Prostate gland (tissue), 2 donors: ENCODE data around the gene CCR9.

ENCODE experiments used
- POLR2A ChIP-seq: fragments of 450-650 bp; IDR thresholded peaks from one replicate; pipeline ENCODE4 v1.6.1; 2016; ENCODE audit warnings: antibody characterized with exemption, mild to moderate bottlenecking
- POLR2AphosphoS5 ChIP-seq: sonication (generic); formaldehyde crosslinking; IDR thresholded peaks from one replicate; pipeline ENCODE4 v1.6.1; 2017; ENCODE audit warnings: antibody characterized with exemption
- TF ChIP-seq, protein P1 (sequence below), 4 experiments: fragments of 200-600 bp in 2 of 4; fragments of 450-650 bp in 2 of 4; sonication (generic) in 2 of 4; IDR thresholded peaks; 1 replicate in 3 of 4; 2 replicates in 1 of 4; pipeline ENCODE4 v1.5.1; 2016 to 2019; ENCODE audit warnings: antibody characterized with exemption in 4 of 4, mild to moderate bottlenecking in 2 of 4, moderate library complexity in 2 of 4

DNA sequence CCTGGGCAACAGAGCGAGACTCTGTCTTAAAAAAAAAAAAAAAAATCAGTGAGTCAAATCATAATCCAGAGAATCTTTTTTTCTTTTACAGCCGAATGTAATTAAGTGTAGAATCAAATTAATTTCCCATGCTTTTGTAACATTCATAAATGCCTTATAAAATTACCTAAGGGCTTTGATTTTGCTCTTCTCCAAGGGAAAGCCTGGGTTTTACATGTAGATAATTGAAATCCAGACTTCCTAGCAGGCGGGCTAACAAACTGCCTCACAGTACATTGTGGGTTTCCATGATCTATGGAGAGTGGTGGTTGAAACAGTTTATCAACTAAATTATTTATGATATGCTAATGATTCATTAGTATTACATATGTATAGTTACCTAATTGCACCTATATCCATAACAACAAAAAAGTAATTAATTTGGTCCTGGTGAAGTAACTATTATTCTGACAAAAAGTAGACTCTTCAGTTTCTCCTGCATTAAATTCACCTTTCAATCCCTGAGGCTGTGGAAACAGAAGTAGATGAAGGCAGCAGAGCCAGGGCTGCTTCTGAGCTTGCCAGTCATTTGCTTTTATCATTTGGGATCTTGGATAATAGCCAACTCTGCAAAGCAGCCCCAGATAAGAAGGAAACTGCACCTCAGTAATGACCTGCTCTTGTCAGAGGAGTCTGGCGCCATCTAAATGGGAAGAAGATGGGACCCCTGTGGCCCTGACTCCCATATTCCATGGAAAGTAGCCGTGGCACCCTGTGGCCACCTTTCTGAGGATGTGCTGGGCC is 9.5 kb downstream of the CCR9 start:
- TF ChIP-seq, protein P1, sequence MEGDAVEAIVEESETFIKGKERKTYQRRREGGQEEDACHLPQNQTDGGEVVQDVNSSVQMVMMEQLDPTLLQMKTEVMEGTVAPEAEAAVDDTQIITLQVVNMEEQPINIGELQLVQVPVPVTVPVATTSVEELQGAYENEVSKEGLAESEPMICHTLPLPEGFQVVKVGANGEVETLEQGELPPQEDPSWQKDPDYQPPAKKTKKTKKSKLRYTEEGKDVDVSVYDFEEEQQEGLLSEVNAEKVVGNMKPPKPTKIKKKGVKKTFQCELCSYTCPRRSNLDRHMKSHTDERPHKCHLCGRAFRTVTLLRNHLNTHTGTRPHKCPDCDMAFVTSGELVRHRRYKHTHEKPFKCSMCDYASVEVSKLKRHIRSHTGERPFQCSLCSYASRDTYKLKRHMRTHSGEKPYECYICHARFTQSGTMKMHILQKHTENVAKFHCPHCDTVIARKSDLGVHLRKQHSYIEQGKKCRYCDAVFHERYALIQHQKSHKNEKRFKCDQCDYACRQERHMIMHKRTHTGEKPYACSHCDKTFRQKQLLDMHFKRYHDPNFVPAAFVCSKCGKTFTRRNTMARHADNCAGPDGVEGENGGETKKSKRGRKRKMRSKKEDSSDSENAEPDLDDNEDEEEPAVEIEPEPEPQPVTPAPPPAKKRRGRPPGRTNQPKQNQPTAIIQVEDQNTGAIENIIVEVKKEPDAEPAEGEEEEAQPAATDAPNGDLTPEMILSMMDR (IDR thresholded peaks at IDR 0.05), result no peak
- no peak for TF ChIP-seq POLR2A
- no peak for TF ChIP-seq POLR2AphosphoS5
